IMR-90 (cell line): ENCODE data around the gene ZNF827. TPM values are rescaled to one million over a fixed set of nuclear protein-coding genes. Genes with fewer than 3 reads are reported as not detected.

Source experiments
- ATAC-seq: fragments of 200-7000 bp; cut with Tn5 transposase; 2 replicates; pipeline ENCODE4 v1.9.1; 2020; ENCODE audit warnings: low read depth, mild to moderate bottlenecking, moderate library complexity
- BruUV-seq: library from RNA; stranded (reverse); fragments of 400-500 nt; replicated peaks from 2 replicates; lab custom pipeline; 2021; lab: Mats Ljungman, UMichigan
- CTCF ChIA-PET: fragments of 300-600 bp; formaldehyde crosslinking; extraction: SDS; loops from one replicate; lab custom pipeline; 2021; ENCODE audit warnings: antibody characterized with exemption; lab: Yijun Ruan, JAX
- POLR2A ChIA-PET: fragments of 300-600 bp; sonication (Branson Sonifier 250); formaldehyde crosslinking; loops from one replicate; lab custom pipeline; 2022; ENCODE audit warnings: antibody characterized with exemption; ENCODE audit not compliant: unreplicated experiment; lab: Charles Lee
- DNase-seq: peaks from one replicate; pipeline ENCODE4 v3.0.0; 2013
- H2AFZ ChIP-seq: replicated peaks from 2 replicates; pipeline ENCODE3; 2013; ENCODE audit warnings: low read length, mild to moderate bottlenecking; ENCODE audit not compliant: poor library complexity
- H2AK5ac ChIP-seq: 2 replicates; pipeline ENCODE4 v1.6.1; 2013; ENCODE audit warnings: low read depth, low read length, inconsistent platforms
- H2AK9ac ChIP-seq: replicated peaks from 2 replicates; pipeline ENCODE3; 2013; ENCODE audit warnings: mild to moderate bottlenecking, low read depth, low read length, moderate library complexity; ENCODE audit not compliant: poor library complexity
- H2BK120ac ChIP-seq: 2 replicates; pipeline ENCODE4 v1.6.1; 2013; ENCODE audit warnings: low read depth, low read length, inconsistent platforms
- H2BK15ac ChIP-seq: 3 replicates; pipeline ENCODE4 v1.6.1; 2013; ENCODE audit warnings: low read depth, low read length, inconsistent platforms
- H2BK20ac ChIP-seq: 2 replicates; pipeline ENCODE4 v1.6.1; 2013; ENCODE audit warnings: low read depth, mild to moderate bottlenecking, inconsistent platforms, low read length, moderate library complexity
- H2BK5ac ChIP-seq: 2 replicates; pipeline ENCODE4 v1.6.1; 2013; ENCODE audit warnings: mild to moderate bottlenecking, low read depth, low read length, inconsistent platforms; ENCODE audit not compliant: poor library complexity, severe bottlenecking
- H3K14ac ChIP-seq: replicated peaks from 2 replicates; pipeline ENCODE4 v1.6.1; 2013; ENCODE audit warnings: low read depth, low read length, inconsistent platforms
- H3K18ac ChIP-seq: 2 replicates; pipeline ENCODE4 v1.6.1; 2013; ENCODE audit warnings: low read depth, low read length, control low read depth
- H3K23ac ChIP-seq: 2 replicates; pipeline ENCODE4 v1.6.1; 2013; ENCODE audit warnings: low read depth, low read length, inconsistent platforms
- H3K27ac ChIP-seq: 2 replicates; pipeline ENCODE4 v1.5.1; 2013; ENCODE audit warnings: mild to moderate bottlenecking, control low read depth, low read length; ENCODE audit not compliant: insufficient read depth
- H3K27me3 ChIP-seq: 2 replicates; pipeline ENCODE4 v1.6.1; 2013; ENCODE audit warnings: low read length; ENCODE audit not compliant: control insufficient read depth, insufficient read depth
- H3K36me3 ChIP-seq: 2 replicates; pipeline ENCODE4 v1.6.1; 2013; ENCODE audit warnings: low read length, mixed read lengths; ENCODE audit not compliant: control insufficient read depth, insufficient read depth
- H3K4ac ChIP-seq: 2 replicates; pipeline ENCODE4 v1.6.1; 2013; ENCODE audit warnings: low read depth, low read length, inconsistent platforms
- H3K4me1 ChIP-seq: 2 replicates; pipeline ENCODE4 v1.6.1; 2013; ENCODE audit warnings: low read length, mixed read lengths; ENCODE audit not compliant: control insufficient read depth, insufficient read depth
- H3K4me2 ChIP-seq: 2 replicates; pipeline ENCODE4 v1.6.1; 2013; ENCODE audit warnings: low read depth, mild to moderate bottlenecking, control low read depth, low read length, moderate library complexity
- H3K4me3 ChIP-seq: 2 replicates; pipeline ENCODE4 v1.5.1; 2013; ENCODE audit warnings: low read depth, mild to moderate bottlenecking, control low read depth, low read length, moderate library complexity; ENCODE audit not compliant: insufficient read depth
- H3K56ac ChIP-seq: 2 replicates; pipeline ENCODE4 v1.6.1; 2013; ENCODE audit warnings: low read length, inconsistent platforms; ENCODE audit not compliant: insufficient read depth; ENCODE audit errors: extremely low read depth
- H3K79me1 ChIP-seq, 2 experiments: 2 replicates each; pipeline ENCODE4 v1.6.1; 2013; ENCODE audit warnings: low read length in 2 of 2, inconsistent platforms in 1 of 2, low read depth in 1 of 2
- H3K9ac ChIP-seq: 2 replicates; pipeline ENCODE4 v1.6.1; 2013; ENCODE audit warnings: low read depth, low read length, control low read depth
- H3K9me1 ChIP-seq: 2 replicates; pipeline ENCODE4 v1.6.1; 2013; ENCODE audit warnings: low read length, inconsistent platforms; ENCODE audit not compliant: insufficient read depth
- H3K9me3 ChIP-seq: 2 replicates; pipeline ENCODE4 v1.6.1; 2013; ENCODE audit warnings: low read length; ENCODE audit not compliant: control insufficient read depth, insufficient read depth
- H4K20me1 ChIP-seq: 2 replicates; pipeline ENCODE4 v1.6.1; 2013; ENCODE audit warnings: low read length, inconsistent platforms; ENCODE audit not compliant: insufficient read depth
- H4K5ac ChIP-seq: 2 replicates; pipeline ENCODE4 v1.6.1; 2013; ENCODE audit warnings: mild to moderate bottlenecking, low read depth, low read length, control low read depth
- H4K8ac ChIP-seq, 2 experiments: 2 replicates each; pipeline ENCODE4 v1.6.1; 2013; ENCODE audit warnings: low read depth in 2 of 2, low read length in 2 of 2, control low read depth in 1 of 2, inconsistent platforms in 1 of 2
- H4K91ac ChIP-seq: 2 replicates; pipeline ENCODE4 v1.6.1; 2013; ENCODE audit warnings: low read depth, low read length, inconsistent platforms; ENCODE audit not compliant: insufficient read depth
- BHLHE40 ChIP-seq: fragments of 150-350 bp; IDR thresholded peaks from 2 replicates; pipeline ENCODE4 v1.6.1; 2016; ENCODE audit warnings: mild to moderate bottlenecking, low read depth, low read length
- CHD1 ChIP-seq: IDR thresholded peaks from 2 replicates; pipeline ENCODE4 v1.6.1; 2012; ENCODE audit warnings: low read depth, low read length, improper control_type of control experiment
- CTCF ChIP-seq: conservative IDR thresholded peaks from 2 replicates; pipeline ENCODE4 v1.5.1; 2012; ENCODE audit warnings: mild to moderate bottlenecking, low read depth, low read length, improper control_type of control experiment
- ELK1 ChIP-seq: fragments of 150-350 bp; IDR thresholded peaks from 2 replicates; pipeline ENCODE4 v1.6.1; 2016; ENCODE audit warnings: low read depth, mild to moderate bottlenecking, low read length, moderate library complexity, borderline replicate concordance
- FOS ChIP-seq: fragments of 150-350 bp; IDR thresholded peaks from 2 replicates; pipeline ENCODE4 v1.6.1; 2016; ENCODE audit warnings: low read depth, low read length
- MAFK ChIP-seq: IDR thresholded peaks from 2 replicates; pipeline ENCODE4 v1.6.1; 2012; ENCODE audit warnings: low read depth, low read length, improper control_type of control experiment
- MAZ ChIP-seq: IDR thresholded peaks from 2 replicates; pipeline ENCODE4 v1.6.1; 2012; ENCODE audit warnings: low read depth, mild to moderate bottlenecking, low read length, improper control_type of control experiment, moderate library complexity, borderline replicate concordance
- MXI1 ChIP-seq: IDR thresholded peaks from 2 replicates; pipeline ENCODE4 v1.6.1; 2012; ENCODE audit warnings: low read depth, mild to moderate bottlenecking, low read length, moderate library complexity, borderline replicate concordance
- NFE2L2 ChIP-seq: fragments of 150-350 bp; IDR thresholded peaks from 2 replicates; pipeline ENCODE4 v1.6.1; 2016; ENCODE audit warnings: low read depth, mild to moderate bottlenecking, low read length
- POLR2A ChIP-seq: IDR thresholded peaks from 2 replicates; pipeline ENCODE4 v1.6.1; 2012; ENCODE audit warnings: mild to moderate bottlenecking, low read depth, low read length
- RAD21 ChIP-seq: IDR thresholded peaks from 2 replicates; pipeline ENCODE4 v1.6.1; 2012; ENCODE audit warnings: low read length, improper control_type of control experiment
- RCOR1 ChIP-seq: IDR thresholded peaks from 2 replicates; pipeline ENCODE4 v1.6.1; 2012; ENCODE audit warnings: mild to moderate bottlenecking, low read length, improper control_type of control experiment; ENCODE audit not compliant: insufficient replicate concordance
- SMC3 ChIP-seq: fragments of 150-350 bp; IDR thresholded peaks from 2 replicates; pipeline ENCODE4 v1.6.1; 2016; ENCODE audit warnings: low read depth, mild to moderate bottlenecking, antibody characterized with exemption, low read length, moderate library complexity
- WGBS, 2 experiments: methylation state at CpG; one replicate each; pipeline versions ENCODE4 v1.1.5 to v1.1.7; 2013; ENCODE audit warnings: missing lambda C conversion rate in 2 of 2; ENCODE audit not compliant: insufficient read length in 1 of 2; ENCODE audit errors: extremely low coverage in 2 of 2; 5-methylcytosine and 5-hydroxymethylcytosine counted together
- dilution Hi-C: fragments of 300-500 bp; cut with HindIII; formaldehyde crosslinking; loops from one replicate; pipeline ENCODE4 v1.14.3; 2018; ENCODE audit warnings: low sequenced_read_pairs; ENCODE audit not compliant: unreplicated experiment
- in situ Hi-C: fragments of 300-500 bp; cut with MboI; formaldehyde crosslinking; loops from 3 replicates; pipeline ENCODE4 v1.14.3; 2019; ENCODE audit warnings: low sequenced_read_pairs, inconsistent platforms, mixed read lengths
- intact Hi-C: fragments of 100-400 bp; cut with micrococcal nuclease; formaldehyde crosslinking; loops from 2 replicates; pipeline ENCODE4 v1.10.0; 2022
- polyA plus RNA-seq, 3 experiments: library from polyadenylated mRNA; depleted of rRNA; stranded (reverse); fragments of >200 nt; gene quantifications; 2 replicates each; pipeline ENCODE4 v1.2.3, GENCODE V29; 2012; ENCODE audit warnings: low replicate concordance in 1 of 3
- total RNA-seq: library from RNA; depleted of rRNA; stranded (reverse); fragments of >200 nt; gene quantifications from 2 replicates; pipeline ENCODE4 v1.2.3, GENCODE V29; 2012

The ZNF827 gene
- total and polyA plus RNA-seq, 2 of the 4 experiments (the other 2 are of a cell fraction), result 6.6 to 31.7 TPM

- no CpG with 5 or more reads among the region's 4 CpGs for WGBS, 2 experiments
- Histone ChIP-seq H3K4me3 (no peak overlapping the region), H2AK5ac (no peak overlapping the region), H2AFZ (no peak overlapping the region), H3K27me3 (no peaks in the 10 kb centered on the region), H2AK9ac (no peak overlapping the region), H3K9me3 (no peaks in the 10 kb centered on the region), H2BK15ac (no peak overlapping the region), H3K14ac (no peak overlapping the region), H4K5ac (no peak overlapping the region), H3K79me1 (peaks cover 7 to 11% of the 10 kb centered on the region in 2 experiments; a peak in 3 of 4 replicates), H3K23ac (no peak overlapping the region), H2BK120ac (no peak overlapping the region), H2BK20ac (no peak overlapping the region), H3K56ac (no peak overlapping the region), H3K27ac (no peak overlapping the region), H3K4ac (no peak overlapping the region), H3K9ac (no peak overlapping the region), H3K9me1 (peaks cover 9% of the 10 kb centered on the region; the same call in 1 of the 2 replicates), H2BK5ac (no peak overlapping the region), H3K18ac (no peak overlapping the region), H4K91ac (no peak overlapping the region), H3K4me1 (peaks cover 14% of the 10 kb centered on the region), H3K4me2 (no peak overlapping the region), H4K20me1 (no peaks in the 10 kb centered on the region), H4K8ac (no peak overlapping the region), H3K36me3 (peaks cover 8% of the 10 kb centered on the region)
- ATAC-seq, result no peak
- TF ChIP-seq RAD21 (no peak), MAFK (no peak), ELK1 (no peak), CHD1 (no peak), MXI1 (no peak), POLR2A (no peak), RCOR1 (no peak), NFE2L2 (no peak), MAZ (no peak), BHLHE40 (no peak), FOS (no peak), SMC3 (no peak), CTCF (no peak)
- BruUV-seq, result no TSS peak
- ChIA-PET POLR2A (no interaction called here), CTCF (no interaction called here)
- in situ Hi-C loops, result no loop called here
- dilution Hi-C loops, result no loop called here
- intact Hi-C loops, result no loop called here
- DNase-seq, result no peak
Measured at GRCh38 chr4:145821766-145822165, 116.9 kb downstream of the ZNF827 start.
